ENCODE results near the gene TAS2R41. TPM values are rescaled to one million over a fixed set of nuclear protein-coding genes. Genes with fewer than 3 reads are reported as not detected.
"Not testable (repeated sequence)": the region's sequence is repeated elsewhere in the genome, so short reads cannot be mapped to it uniquely, and the experiment has no call there.

Gene TAS2R41
- polyA plus RNA-seq, 3 donors, result not detected

DNA sequence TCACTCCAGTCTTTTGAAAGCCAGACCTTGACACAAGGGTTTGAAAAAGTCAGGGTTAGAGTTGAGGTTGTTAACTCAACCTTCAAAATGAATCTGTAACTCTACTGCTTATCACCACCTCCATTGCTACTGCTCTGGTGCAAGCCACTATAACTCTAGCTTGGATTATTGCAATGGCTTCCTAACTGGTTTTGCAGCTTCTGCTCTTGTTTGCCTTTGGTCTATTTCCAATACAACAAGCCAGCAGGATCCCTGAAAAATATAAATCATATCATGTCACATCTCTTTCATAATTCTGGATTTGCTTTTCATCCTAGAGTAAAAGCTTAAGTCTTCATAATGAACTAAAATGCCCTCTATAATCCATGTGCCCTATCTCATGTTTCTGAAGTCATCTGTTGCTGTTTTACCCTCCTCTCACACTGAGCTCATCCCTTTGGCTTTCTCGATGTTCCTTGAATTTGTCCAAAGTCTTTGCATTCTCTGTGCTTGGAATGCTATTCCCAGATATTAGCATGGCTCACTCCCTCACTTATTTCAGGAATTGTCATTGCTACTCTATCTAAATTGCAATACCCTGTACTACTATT lies 23.5 kb upstream of the TAS2R41 start:
- no peak for DNase-seq (ENCODE audit: extremely low read depth in 1 of 11, low read depth in 9 of 11, low spot score in 4 of 11)

DNA sequence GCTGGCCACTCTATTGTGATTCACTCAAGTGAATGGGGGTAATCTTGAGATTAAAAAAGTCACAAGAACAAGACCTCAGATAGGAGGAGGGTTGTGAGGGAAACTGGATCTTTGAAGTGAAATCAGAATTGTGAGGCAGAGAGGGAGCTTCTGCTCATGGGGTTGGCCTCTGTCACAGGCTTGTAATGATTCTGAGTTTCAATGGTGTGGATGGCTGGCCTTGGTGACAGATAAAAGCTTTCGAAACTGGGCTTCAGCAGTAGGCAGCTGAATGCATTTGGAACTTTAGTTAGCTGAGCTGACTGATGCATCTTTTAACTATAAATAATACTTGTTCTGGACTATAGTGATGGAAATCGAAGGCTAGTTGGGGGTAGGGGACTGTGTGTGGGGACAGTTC lies 22.2 kb upstream of the TAS2R41 start:
- DNase-seq (ENCODE audit: extremely low read depth in 1 of 11, low read depth in 9 of 11, low spot score in 4 of 11), result no peak

DNA sequence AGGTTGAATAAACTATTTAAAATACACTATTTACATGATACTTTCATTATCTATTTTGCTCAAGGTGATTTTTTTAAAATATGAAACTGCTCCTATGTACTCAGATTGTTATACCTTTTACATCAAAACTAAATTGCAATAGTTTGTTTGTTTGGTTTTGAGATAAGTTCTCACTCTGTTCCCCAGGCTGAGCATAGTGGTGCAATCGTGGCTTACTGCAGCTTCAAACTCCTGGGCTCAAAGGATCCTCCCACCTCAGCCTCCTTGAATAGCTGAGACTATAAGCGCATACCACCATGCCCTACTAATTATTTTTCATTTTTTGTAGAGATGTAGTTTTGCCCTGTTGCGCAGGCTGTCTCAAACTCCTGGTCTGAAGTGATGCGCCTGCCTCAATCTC lies 21.7 kb upstream of the TAS2R41 start:
- no peak for DNase-seq (ENCODE audit: extremely low read depth in 1 of 11, low read depth in 9 of 11, low spot score in 4 of 11)

DNA sequence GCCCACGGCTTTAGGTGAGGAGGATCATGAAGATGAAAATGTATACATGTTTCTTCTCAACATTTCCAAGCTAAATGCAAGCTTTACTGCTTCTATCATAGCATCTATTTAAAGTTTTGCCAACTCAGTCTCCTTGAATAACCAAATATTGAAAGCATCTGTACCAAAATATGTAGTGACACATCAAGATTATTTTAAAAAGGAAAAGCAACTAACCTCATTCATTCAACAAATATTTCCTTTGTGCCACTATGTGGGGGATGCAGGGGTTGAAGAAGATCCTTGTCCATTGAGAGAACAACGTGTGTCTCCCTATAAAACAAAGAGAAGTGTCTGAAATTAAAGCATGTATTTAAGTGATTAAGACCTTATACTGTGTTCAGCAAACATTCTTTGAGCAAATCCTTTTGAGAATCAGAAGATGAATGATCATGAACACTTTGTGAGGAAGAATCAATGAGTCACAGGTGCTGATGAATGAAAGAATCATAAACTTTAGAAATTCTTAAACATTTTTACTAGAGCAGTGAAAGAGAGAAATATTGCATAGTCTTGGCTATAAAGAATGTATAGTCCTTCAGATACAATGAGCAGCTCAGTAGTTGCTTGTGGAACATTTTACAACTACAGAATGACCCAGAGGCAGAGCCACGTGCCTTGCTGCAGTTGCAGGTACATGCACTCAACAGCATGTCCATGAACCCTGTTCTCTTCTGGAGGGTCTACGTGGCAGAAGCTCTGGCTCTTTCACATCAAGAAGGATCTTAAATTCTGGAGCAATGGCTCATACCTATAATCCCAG lies 20.5 kb upstream of the TAS2R41 start:
- DNase-seq (ENCODE audit: extremely low read depth in 1 of 11, low read depth in 9 of 11, low spot score in 4 of 11), result no peak

DNA sequence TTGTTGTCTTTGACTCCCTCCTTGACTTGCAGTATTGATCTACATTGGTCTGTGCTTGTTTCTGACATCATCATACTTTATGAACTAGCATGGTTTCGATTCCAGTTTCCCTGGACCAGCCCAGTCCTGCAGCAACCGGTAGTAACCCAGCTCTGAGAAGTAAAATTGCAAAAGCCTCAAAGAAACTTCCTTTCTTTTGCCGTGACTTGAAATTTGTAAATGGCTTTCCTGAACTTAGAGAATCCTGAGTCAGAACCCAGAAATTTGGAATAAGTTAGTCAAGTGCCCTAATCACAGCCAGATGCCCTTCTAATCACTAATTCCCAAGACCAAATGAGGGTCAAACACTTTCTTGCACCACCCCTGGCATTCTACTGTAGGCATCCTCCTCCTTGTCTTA lies 19.4 kb upstream of the TAS2R41 start:
- DNase-seq (ENCODE audit: extremely low read depth in 1 of 11, low read depth in 9 of 11, low spot score in 4 of 11), result no peak

DNA sequence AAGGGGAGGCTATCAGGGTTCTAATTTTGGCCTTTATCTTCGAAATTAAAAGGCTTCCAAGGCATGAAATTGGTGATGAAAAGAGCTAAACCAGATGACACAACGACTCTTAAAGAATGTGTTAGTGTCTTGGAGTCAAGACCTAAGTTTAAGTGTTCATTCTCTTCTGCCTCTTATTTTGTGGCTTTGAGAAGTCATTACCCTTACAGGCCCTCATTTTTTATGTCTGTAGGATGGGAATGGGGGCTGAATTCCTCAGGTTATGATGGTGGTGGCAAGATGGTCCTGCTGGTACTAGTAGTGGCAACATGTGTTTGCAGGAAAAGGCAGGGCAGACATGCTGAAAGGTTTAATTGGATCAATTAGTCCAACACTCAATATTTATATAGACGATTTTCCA lies 19.0 kb upstream of the TAS2R41 start:
- DNase-seq (ENCODE audit: extremely low read depth in 1 of 11, low read depth in 9 of 11, low spot score in 4 of 11), result no peak

DNA sequence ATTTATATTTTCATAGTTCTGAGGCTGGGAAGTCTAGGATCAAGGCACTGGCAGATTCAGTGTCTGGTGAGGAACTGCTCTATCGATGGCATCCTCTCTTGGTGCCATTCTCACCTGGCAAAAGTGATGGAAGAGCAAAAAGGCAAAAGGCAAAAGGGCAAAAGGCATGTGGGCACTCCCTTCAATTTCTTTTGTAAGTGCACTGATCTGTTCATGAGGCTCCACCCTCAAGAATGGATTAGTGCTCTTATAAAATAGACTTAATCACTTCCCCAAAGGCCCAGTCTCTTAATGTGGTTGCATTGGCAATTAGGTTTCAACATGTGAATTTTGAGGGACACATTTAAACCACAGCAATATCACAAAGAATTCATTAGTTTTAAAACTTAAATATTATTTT lies 18.3 kb upstream of the TAS2R41 start:
- no peak for DNase-seq (ENCODE audit: extremely low read depth in 1 of 11, low read depth in 9 of 11, low spot score in 4 of 11)

DNA sequence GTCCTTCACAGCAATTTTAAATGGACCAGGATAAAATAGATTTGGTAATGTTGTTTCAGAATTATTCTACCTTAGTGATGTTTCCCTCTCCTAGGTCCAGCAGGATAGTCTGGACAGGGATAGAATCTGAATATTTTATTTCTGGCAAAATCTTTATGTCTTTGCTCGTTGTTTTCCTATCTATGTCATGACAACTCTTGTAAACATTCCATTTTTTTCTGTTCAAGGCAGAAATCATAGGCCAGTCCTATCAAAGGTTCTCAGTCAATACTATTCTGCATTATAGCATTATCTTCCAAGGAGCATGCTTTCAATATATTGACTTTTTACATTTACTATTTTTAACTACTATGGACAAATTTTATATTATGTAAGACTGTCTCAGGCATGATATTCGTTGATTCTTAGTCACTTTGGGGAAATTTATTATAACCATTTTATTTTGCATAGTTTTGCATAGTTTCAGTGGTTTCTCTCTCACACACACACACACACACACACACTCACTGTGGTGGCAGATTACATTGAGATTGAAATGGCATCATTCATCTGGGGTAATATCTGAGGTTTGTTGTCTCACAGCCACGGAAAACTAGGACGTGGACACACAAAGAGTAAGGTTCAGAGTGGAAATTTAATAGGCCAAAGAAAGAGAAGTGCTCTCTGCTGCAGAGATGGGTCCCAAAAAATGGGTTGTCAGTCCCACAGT lies 17.2 kb upstream of the TAS2R41 start:
- no peak for DNase-seq (ENCODE audit: extremely low read depth in 1 of 11, low read depth in 9 of 11, low spot score in 4 of 11)

DNA sequence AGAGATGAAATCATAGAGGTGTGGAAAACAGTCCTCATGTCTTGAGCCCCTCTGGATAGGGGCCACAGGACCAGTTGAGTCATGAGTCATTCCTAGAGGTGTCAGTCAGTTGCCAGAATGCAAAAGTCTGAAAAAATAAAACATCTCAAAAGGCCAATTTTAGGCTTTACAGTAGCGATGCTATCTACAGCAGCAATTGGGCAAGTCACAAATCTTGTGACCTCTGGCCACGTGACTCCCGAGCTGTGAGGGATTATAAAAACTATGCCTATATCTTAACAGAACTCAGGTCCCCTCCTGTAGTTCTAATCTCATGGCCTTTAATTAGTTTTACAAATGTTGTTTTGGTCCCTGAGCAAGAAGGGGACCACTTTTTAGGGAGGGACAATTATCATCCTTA lies 15.6 kb upstream of the TAS2R41 start:
- no peak for DNase-seq (ENCODE audit: extremely low read depth in 1 of 11, low read depth in 9 of 11, low spot score in 4 of 11)

DNA sequence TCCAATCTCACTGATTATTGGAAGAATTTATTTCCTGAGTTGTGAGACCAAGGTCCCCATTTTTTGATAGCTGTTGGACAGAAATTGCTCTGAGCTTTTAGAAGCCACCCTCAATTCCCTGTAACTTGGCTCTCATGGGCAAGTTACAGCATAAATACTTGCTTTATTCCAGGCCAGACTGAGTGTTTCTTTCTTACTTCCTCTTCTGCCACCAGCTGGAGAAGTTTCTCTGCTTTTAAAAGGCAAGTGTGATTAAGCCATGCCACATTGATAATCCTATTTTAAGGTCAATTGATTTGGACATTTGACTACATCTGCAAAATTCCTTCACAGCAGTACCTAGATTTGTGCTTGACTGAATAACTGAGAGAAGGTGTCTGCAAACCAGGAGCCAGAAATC lies 14.1 kb upstream of the TAS2R41 start:
- no peak for DNase-seq (ENCODE audit: extremely low read depth in 1 of 11, low read depth in 9 of 11, low spot score in 4 of 11)

DNA sequence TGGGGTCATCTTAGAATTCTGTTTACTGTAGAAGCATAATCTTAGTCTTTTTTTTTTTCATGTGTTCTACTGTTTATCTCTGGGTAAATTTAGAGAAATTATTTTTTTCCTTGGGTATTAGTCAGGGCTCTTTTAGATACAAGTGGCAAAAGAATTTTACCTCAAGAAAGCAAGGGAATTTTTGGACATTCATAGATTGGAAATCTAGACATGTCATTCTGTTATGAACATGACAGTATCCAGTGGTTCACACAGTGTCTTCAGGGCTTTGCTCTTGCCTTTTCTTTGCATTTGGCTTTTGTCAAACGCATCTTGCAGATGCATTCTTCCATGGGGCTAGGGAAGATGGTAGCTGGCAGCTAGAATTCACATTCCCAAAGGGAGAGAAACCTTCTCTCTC lies 13.7 kb upstream of the TAS2R41 start:
- no peak for DNase-seq (ENCODE audit: extremely low read depth in 1 of 11, low read depth in 9 of 11, low spot score in 4 of 11)

DNA sequence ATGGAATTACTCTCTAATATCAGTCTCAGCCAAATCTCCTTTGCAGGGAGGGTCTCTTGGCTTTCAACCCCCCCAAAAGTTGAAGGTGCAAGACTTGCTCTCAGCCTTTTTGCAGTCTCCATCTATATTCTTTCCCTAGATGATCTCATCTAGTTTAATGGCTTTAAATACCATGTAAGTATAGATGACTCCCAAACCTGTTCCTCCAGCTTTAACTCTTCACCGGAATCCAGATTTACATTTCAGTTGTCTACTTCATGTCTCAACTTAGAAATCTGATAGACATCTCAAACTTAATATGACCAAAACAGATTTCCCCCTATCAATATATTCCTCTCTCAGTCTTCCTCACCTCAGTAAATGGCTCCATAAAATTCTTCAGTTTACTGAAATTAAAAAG lies 9.9 kb upstream of the TAS2R41 start:
- no peak for DNase-seq (ENCODE audit: extremely low read depth in 1 of 11, low read depth in 9 of 11, low spot score in 4 of 11)

DNA sequence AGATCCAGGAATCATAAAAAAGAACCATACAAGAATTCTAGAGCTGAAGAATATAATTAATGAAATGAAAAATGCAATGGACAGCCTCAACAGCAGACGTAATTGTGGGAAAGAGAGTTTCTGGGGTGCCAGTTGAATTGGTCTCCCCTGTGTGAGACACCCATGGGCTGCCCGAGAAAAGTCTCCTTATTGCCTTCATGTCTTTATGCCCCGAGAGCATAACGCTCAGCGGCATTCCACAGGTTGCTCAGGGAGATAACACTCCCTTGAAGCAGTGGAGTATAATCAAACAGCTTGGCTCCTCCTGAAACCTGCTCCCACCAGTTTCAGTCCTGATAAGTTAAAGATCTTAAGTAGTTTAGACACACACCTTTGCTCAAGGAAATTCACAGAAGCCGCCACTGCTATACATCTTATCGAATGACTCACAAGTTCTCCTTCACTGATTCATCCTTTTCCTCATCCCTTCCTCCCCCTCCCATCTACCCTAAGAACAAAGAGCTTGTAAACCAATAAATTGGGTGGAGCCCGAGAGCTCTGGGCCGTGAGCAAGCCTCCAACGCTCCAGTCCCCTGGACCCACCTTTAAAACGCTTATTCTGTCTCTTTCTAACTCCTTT lies 5.5 kb upstream of the TAS2R41 start:
- not testable (repeated sequence) for DNase-seq (ENCODE audit: extremely low read depth in 1 of 11, low read depth in 9 of 11, low spot score in 4 of 11)

DNA sequence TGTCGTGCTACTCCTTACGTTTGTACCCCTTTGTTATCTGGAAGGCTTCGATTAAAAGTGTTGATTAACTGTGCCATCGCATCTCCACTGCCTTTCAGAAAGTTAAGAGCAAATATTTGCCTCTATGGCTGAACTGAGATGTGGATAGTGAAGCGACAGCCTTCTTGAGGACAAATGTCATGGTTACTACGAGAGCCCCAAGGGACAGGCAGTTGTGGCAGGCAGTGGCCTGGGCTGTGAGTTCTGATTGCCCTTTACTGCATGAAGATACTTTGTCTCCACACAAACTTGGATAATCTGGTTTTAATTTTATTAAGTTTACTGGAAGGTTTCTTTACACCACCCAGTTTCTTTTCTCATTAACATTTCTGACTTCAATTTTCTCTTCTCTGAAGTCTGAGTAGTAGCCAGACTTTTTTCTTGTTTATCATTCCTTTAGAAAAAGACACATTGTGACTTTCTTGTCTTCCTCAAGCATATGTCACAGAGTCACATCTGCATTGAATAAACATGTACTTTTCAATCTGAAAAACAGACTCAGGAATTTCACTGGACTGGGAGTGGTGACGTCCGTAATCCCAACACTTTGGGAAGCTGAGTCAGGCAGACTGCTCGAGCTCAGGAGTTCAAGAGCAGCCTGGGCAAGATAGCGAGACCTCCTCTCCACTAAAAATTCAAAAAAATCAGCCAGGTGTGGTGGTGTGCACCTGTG lies 1.5 kb downstream of the TAS2R41 start:
- no peak for DNase-seq (ENCODE audit: extremely low read depth in 1 of 11, low read depth in 9 of 11, low spot score in 4 of 11)

DNA sequence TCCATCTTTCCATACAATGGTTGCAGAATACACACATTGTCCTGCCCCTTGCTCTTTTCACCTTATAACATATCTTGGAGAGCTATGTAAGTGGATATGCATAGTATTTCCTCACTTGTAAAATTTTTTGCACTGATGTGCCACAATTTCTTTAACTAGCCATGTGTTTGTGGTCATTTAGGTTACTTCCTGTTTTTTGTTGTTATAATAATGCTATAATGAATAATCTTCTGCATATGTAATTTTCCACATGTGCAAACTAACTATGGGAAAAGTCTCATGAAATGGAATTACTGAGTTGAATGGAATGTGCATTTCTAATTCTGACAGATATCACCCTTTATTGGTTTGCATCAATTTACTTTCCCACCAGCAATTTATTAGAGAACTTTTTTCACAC lies 2.8 kb downstream of the TAS2R41 start:
- DNase-seq (ENCODE audit: extremely low read depth in 1 of 11, low read depth in 9 of 11, low spot score in 4 of 11), result no peak

DNA sequence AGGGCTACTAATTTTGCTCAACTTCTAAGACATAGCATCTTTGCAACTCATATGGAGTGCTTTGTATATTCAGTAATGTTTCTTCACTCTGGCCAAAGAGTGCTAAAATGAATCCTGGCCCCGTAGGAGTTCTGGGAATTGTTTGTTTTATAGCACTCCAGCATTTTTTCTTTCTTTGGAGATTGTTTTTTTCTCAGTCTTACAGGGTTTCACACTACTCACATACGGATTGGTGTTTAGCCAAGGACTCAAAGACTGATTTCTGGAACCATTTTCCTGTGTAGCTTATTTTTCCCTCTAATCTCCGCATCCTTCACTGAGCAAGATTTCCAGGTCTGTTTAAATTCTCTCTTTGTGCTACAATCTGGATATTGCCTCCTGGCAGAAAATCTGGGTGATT lies 6.4 kb downstream of the TAS2R41 start:
- DNase-seq (ENCODE audit: extremely low read depth in 1 of 11, low read depth in 9 of 11, low spot score in 4 of 11), result no peak

DNA sequence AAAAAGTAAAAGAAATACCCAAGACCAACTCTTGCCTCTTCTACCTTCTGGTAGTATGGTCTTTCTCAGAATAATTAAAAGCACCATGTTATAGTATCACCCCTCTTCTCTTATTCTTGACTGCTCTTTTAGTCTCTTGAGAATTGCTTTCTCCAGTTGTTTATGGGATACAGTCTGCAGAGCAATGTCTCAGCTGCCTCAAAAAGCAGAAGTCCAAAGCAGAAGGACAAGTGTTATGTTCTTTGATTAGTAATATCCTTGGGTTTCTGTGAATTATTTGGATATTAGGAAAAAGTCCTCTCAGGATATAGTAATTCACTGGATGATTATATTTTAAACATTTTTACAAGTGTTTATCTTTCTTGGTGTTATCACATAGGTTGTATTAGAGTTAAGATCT lies 7.4 kb downstream of the TAS2R41 start:
- no peak for DNase-seq (ENCODE audit: extremely low read depth in 1 of 11, low read depth in 9 of 11, low spot score in 4 of 11)

DNA sequence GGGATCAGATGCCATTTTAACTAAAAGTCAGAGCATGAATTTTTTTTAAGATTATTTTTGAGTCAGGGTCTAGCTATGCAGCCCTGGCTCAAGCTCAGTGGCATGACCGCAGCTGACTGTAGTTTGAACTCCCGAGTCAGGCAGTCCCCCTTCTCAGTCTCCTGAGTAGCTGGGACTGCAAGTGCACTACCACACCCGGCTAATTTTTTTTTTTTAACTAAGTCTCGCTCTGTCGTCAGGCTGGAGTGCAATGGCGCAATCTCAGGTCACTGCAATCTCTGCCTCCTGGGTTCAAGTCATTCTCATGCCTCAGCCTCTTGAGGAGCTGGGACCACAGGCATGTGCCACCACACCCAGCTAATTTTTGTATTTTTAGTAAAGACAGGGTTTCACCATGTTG lies 7.8 kb downstream of the TAS2R41 start:
- DNase-seq (ENCODE audit: extremely low read depth in 1 of 11, low read depth in 9 of 11, low spot score in 4 of 11), result no peak

DNA sequence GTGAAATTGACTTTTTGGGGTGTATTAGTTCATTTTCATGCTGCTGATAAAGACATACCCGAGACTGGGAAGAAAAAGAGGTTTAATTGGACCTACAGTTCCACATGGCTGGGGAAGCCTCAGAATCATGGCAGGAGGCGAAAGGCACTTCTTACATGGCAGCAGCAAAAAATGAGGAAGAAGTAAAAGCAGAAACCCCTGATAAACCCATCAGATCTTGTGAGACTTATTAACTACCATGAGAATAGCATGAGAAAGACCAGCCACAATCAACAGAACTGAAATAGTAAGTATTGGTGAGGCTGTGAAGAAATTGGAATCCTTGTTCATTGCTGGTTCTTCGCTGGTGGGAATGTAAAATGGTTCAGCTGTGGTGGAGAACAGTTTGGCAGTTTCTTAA lies 8.6 kb downstream of the TAS2R41 start:
- DNase-seq (ENCODE audit: extremely low read depth in 1 of 11, low read depth in 9 of 11, low spot score in 4 of 11), result not testable (repeated sequence)
